NCI-H2107 treated with DMSO at 0.1 percent for 48 hours (cell line): ENCODE results near the gene AMN.
A peak's percentile ranks its signal among the peaks of the same experiment; 100 is the strongest.
"Not testable (repeated sequence)": the region's sequence is repeated elsewhere in the genome, so short reads cannot be mapped to it uniquely, and the experiment has no call there.

Source experiments
- DNase-seq: peaks from one replicate; lab custom pipeline; 2025; ENCODE audit not compliant: unreplicated experiment; lab: John Stamatoyannopoulos, UW

The AMN gene

GRCh38 chr14:102911991-102912761, 10.3 kb upstream of the AMN start:
- no peak for DNase-seq

GRCh38 chr14:102913341-102914211, 8.9 kb upstream of the AMN start:
- DNase-seq: no peak

- DNase-seq: no peak
Measured at GRCh38 chr14:102914474-102915291, 7.8 kb upstream of the AMN start.

GRCh38 chr14:102915292-102916110, 7.0 kb upstream of the AMN start:
- no peak for DNase-seq

GRCh38 chr14:102916347-102917055, 6.0 kb upstream of the AMN start:
- DNase-seq: no peak

- DNase-seq: no peak
Measured at GRCh38 chr14:102917056-102917385, 5.4 kb upstream of the AMN start.

- peak; percentile 18 for DNase-seq
Measured at GRCh38 chr14:102917469-102918211, 4.8 kb upstream of the AMN start.

GRCh38 chr14:102918438-102918837, 4.0 kb upstream of the AMN start:
- no peak for DNase-seq

GRCh38 chr14:102920273-102920997, 2.0 kb upstream of the AMN start:
- DNase-seq: no peak

GRCh38 chr14:102920998-102921304, 1.5 kb upstream of the AMN start:
- no peak for DNase-seq

- no peak for DNase-seq
Measured at GRCh38 chr14:102923201-102923924, 900 bp downstream of the AMN start.

GRCh38 chr14:102923925-102924486, 1.5 kb downstream of the AMN start:
- DNase-seq: no peak

GRCh38 chr14:102924632-102925588, 2.4 kb downstream of the AMN start:
- no peak for DNase-seq

- no peak for DNase-seq
Measured at GRCh38 chr14:102925646-102926045, 3.2 kb downstream of the AMN start.

GRCh38 chr14:102926104-102926503, 3.6 kb downstream of the AMN start:
- DNase-seq: no peak

- not testable (repeated sequence) for DNase-seq
Measured at GRCh38 chr14:102926840-102927239, 4.4 kb downstream of the AMN start.
